Measurements from ENCODE around the gene ANKRD29.

- TF ChIP-seq POLR2A (IDR thresholded peaks at IDR 0.05) (peak; percentile 62), CTCF (IDR thresholded peaks at IDR 0.05) (peak in 1 of 4 experiments; percentile 33)
Observed at GRCh38 chr18:23689031-23689615, 26.4 kb upstream of the ANKRD29 start, which contains the start of gene LAMA3.

All from prostate gland (tissue), 2 donors.